Loucy (cell line): ENCODE measurements around the gene SND1.

Source experiments
- H2AFZ ChIP-seq: fragments of 200-600 bp; sonication (generic); 2 replicates; pipeline ENCODE4 v1.6.0; 2016; ENCODE audit warnings: antibody characterized with exemption, mild to moderate bottlenecking, low read length, moderate library complexity
- H3F3A ChIP-seq: fragments of 200-600 bp; 2 replicates; pipeline ENCODE4 v1.6.0; 2016; ENCODE audit warnings: antibody characterized with exemption, low read depth, mild to moderate bottlenecking
- H3K27me3 ChIP-seq: fragments of 200-600 bp; sonication (generic); 2 replicates; pipeline ENCODE4 v1.6.1; 2014; ENCODE audit warnings: low read length, mild to moderate bottlenecking; ENCODE audit not compliant: insufficient read depth, poor library complexity, severe bottlenecking
- H3K36me3 ChIP-seq: fragments of 200-600 bp; sonication (generic); 2 replicates; pipeline ENCODE4 v1.6.1; 2016; ENCODE audit warnings: low read length; ENCODE audit not compliant: insufficient read depth
- H3K4me1 ChIP-seq: fragments of 200-600 bp; sonication (generic); 2 replicates; pipeline ENCODE4 v1.5.1; 2014; ENCODE audit warnings: low read length, mild to moderate bottlenecking; ENCODE audit not compliant: insufficient read depth, poor library complexity, severe bottlenecking
- H3K4me2 ChIP-seq: fragments of 200-600 bp; sonication (generic); 2 replicates; pipeline ENCODE4 v1.6.0; 2014; ENCODE audit warnings: antibody characterized with exemption, low read length, low read depth, mild to moderate bottlenecking; ENCODE audit not compliant: poor library complexity, severe bottlenecking
- H3K4me3 ChIP-seq: fragments of 200-600 bp; sonication (generic); 2 replicates; pipeline ENCODE4 v1.5.1; 2014; ENCODE audit warnings: low read length, mild to moderate bottlenecking, mixed read lengths; ENCODE audit not compliant: poor library complexity, severe bottlenecking
- H3K79me2 ChIP-seq: fragments of 200-600 bp; sonication (generic); 2 replicates; pipeline ENCODE4 v1.6.1; 2014; ENCODE audit warnings: low read length; ENCODE audit not compliant: insufficient read depth
- H3K9ac ChIP-seq: fragments of 200-600 bp; sonication (generic); 2 replicates; pipeline ENCODE4 v1.6.0; 2014; ENCODE audit warnings: mild to moderate bottlenecking, low read depth, low read length, moderate library complexity; ENCODE audit not compliant: poor library complexity, severe bottlenecking
- H3K9me2 ChIP-seq: fragments of 200-600 bp; sonication (generic); replicated peaks from 2 replicates; pipeline ENCODE4 v1.6.1; 2016; ENCODE audit warnings: low read depth, low read length, mixed read lengths
- H3K9me3 ChIP-seq: fragments of 200-600 bp; sonication (generic); 2 replicates; pipeline ENCODE4 v1.6.1; 2014; ENCODE audit warnings: mild to moderate bottlenecking, antibody characterized with exemption, low read length, low read depth; ENCODE audit not compliant: insufficient read depth
- H4K20me1 ChIP-seq: fragments of 200-600 bp; sonication (generic); 2 replicates; pipeline ENCODE4 v1.6.0; 2014; ENCODE audit warnings: antibody characterized with exemption, low read length, mild to moderate bottlenecking; ENCODE audit not compliant: insufficient read depth, poor library complexity, severe bottlenecking
- CTCF ChIP-seq: fragments of 200-600 bp; sonication (generic); conservative IDR thresholded peaks from 2 replicates; pipeline ENCODE4 v1.5.1; 2014; ENCODE audit warnings: mild to moderate bottlenecking, antibody characterized with exemption, low read length
- EZH2phosphoT487 ChIP-seq: fragments of 200-600 bp; IDR thresholded peaks from 2 replicates; pipeline ENCODE4 v1.6.1; 2018; ENCODE audit warnings: antibody characterized with exemption, mild to moderate bottlenecking, moderate library complexity, borderline replicate concordance

SND1 gene

DNA sequence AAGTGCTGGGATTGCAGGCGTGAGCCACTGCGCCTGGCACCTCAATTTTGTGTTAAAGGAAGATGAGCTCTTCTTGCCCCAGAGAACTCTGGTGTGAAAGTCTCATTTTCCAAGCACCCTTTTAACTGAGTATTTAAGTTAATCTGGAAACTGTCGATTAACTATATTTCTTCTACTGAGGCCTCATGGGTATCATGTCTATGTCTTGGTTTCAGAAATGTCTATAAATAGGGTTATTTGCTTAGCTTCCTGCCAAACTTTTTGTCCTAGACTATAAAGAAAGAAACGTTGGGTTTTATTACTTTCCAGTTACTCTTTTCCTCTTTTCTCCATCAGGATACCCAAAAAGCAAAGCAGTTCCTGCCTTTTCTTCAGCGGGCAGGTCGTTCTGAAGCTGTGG, 276.9 kb downstream of the SND1 start:
- no peaks in the 10 kb centered on the region for H3K27me3 ChIP-seq
- no peak overlapping the region for H3K4me3 ChIP-seq
- H3K9ac ChIP-seq = no peak overlapping the region
- H3F3A ChIP-seq = no peaks in the 10 kb centered on the region
- H3K4me2 ChIP-seq = no peak overlapping the region
- H3K36me3 ChIP-seq = peaks cover 39% of the 10 kb centered on the region; the same call in 1 of the 2 replicates
- no peaks in the 10 kb centered on the region for H4K20me1 ChIP-seq
- TF ChIP-seq CTCF (no peak), EZH2phosphoT487 (no peak)
- no peak overlapping the region for H2AFZ ChIP-seq
- peaks cover 5% of the 10 kb centered on the region; the same call in 1 of the 2 replicates for H3K9me3 ChIP-seq
- H3K79me2 ChIP-seq = peaks cover 10% of the 10 kb centered on the region; the same call in 1 of the 2 replicates
- peaks cover 7% of the 10 kb centered on the region for H3K4me1 ChIP-seq
- no peaks in the 10 kb centered on the region for H3K9me2 ChIP-seq

DNA sequence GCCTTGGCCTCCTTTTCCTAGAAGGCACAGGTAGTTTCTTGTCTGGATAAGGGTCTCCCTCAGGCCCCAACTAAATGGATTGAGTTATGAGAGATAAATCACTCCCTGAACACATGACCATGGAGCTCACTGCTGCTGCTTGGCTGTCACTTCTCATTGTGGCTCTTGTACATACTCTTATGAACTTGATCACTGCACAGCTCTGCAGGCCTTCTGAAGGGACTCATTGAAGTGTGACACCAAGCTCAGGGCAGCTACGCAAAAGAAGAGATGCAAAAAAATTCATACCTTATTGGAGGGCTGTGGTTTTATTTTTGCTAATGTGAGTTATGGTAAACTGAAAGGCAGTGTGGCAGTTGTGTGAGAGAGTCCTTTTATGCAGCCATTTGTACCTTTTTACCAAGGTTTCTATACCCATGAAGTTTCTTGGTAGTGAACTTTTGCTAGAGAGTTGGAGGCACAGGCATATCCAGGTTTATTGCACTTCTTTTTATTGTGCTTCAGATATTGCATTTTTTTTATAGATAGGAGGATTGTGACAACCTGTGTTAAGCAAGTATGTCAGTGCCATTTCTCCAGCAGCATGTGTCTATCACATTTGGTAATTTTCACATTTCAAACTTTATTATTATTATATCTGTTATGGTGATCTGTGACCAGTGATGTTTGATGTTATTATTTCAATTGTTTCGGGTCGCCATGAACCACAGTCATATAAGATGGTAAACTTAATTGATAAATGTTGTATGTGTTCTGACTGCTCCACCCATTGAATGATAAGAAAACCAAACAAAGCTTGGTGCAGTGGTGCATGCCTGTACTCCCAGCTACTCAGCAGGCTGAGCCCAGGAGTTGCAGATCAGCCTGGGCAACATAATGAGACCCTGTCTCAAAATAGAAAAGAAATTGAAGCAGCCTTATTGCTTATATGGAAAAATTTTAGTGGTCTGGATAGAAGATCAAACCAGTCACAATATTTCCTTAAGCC, 278.6 kb downstream of the SND1 start:
- H2AFZ ChIP-seq = no peak overlapping the region
- H3K9me2 ChIP-seq = no peaks in the 10 kb centered on the region
- H4K20me1 ChIP-seq = no peaks in the 10 kb centered on the region
- peaks cover 10% of the 10 kb centered on the region; the same call in 1 of the 2 replicates for H3K79me2 ChIP-seq
- peaks cover 5% of the 10 kb centered on the region; the same call in 1 of the 2 replicates for H3K9me3 ChIP-seq
- peaks cover 7% of the 10 kb centered on the region for H3K4me1 ChIP-seq
- no peaks in the 10 kb centered on the region for H3F3A ChIP-seq
- no peaks in the 10 kb centered on the region for H3K27me3 ChIP-seq
- TF ChIP-seq EZH2phosphoT487 (no peak), CTCF (no peak)
- H3K36me3 ChIP-seq = peaks cover 39% of the 10 kb centered on the region; the same call in 1 of the 2 replicates
- H3K4me3 ChIP-seq = no peak overlapping the region
- H3K9ac ChIP-seq = no peak overlapping the region
- no peak overlapping the region for H3K4me2 ChIP-seq

DNA sequence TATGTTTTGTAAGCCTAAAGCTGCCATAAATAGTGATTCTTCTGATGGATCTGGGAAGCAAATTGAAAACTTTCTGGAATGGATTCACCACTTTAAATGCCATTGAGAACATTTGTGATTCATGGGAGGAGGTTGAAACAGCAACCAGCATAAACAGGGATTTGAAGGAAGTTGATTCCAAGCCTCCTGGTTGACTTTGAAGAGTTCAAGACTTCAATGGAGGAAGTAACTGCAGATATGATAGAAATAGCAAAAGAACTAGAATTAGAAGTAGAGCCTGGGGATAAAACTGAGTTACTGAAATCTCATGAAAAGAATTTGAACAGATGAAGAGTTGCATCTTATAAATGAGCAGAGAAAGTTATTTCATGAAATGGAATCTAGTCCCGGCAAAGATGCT, 280.1 kb downstream of the SND1 start:
- Histone ChIP-seq H3K9ac (no peak overlapping the region), H3K36me3 (peaks cover 39% of the 10 kb centered on the region; the same call in 1 of the 2 replicates), H2AFZ (no peak overlapping the region), H3K9me3 (peaks cover 5% of the 10 kb centered on the region; the same call in 1 of the 2 replicates), H3K4me1 (peaks cover 7% of the 10 kb centered on the region), H3F3A (no peaks in the 10 kb centered on the region), H3K9me2 (no peaks in the 10 kb centered on the region), H3K79me2 (peaks cover 10% of the 10 kb centered on the region; the same call in 1 of the 2 replicates), H3K4me2 (no peak overlapping the region), H3K4me3 (no peak overlapping the region), H4K20me1 (no peaks in the 10 kb centered on the region), H3K27me3 (no peaks in the 10 kb centered on the region)
- no peak for TF ChIP-seq EZH2phosphoT487
- TF ChIP-seq CTCF = no peak
